ENCODE data around the gene NKAIN1. TPM values are rescaled to one million over a fixed set of nuclear protein-coding genes. Genes with fewer than 3 reads are reported as not detected.

Gene NKAIN1
- total RNA-seq, 2 experiments from 2014 or later = not detected

- H3K9me2 ChIP-seq (ENCODE audit: insufficient read depth, low read length) = no peaks in the 10 kb centered on the region
- POLR2A ChIA-PET = no interaction called here
- CTCF ChIA-PET (ENCODE audit: unreplicated experiment) = no interaction called here
- H3K4me2 ChIP-seq (ENCODE audit: low read length) = no peak overlapping the region
- no peak overlapping the region for H3K4me3 ChIP-seq (ENCODE audit: low read depth, low read length, poor library complexity, severe bottlenecking)
- TF ChIP-seq EZH2phosphoT487 (IDR thresholded peaks at IDR 0.05; ENCODE audit: borderline replicate concordance, low read depth, low read length) = no peak
- no peak for TF ChIP-seq CTCF (conservative IDR thresholded peaks at IDR 0.05; ENCODE audit: low read length)
- intact Hi-C loops (cut with micrococcal nuclease; ENCODE audit: unreplicated experiment) = no loop called here
- H4K20me1 ChIP-seq (ENCODE audit: insufficient read depth, low read length) = no peaks in the 10 kb centered on the region
- no peaks in the 10 kb centered on the region for H3K79me2 ChIP-seq (ENCODE audit: insufficient read depth, low read depth, low read length)
- no peak overlapping the region for H2AFZ ChIP-seq (ENCODE audit: low read length)
- no peaks in the 10 kb centered on the region for H3K36me3 ChIP-seq (ENCODE audit: insufficient read depth, low read length)
- no peaks in the 10 kb centered on the region for H3K9me3 ChIP-seq (ENCODE audit: low read length)
- no peak overlapping the region for H3K27ac ChIP-seq (ENCODE audit: low read depth, low read length, poor library complexity, severe bottlenecking)
- no peak for DNase-seq (ENCODE audit: low spot score)
- no TSS peak for BruUV-seq (replicated peaks)
- H3K4me1 ChIP-seq (ENCODE audit: insufficient read depth, low read length, poor library complexity, severe bottlenecking) = peaks cover 3% of the 10 kb centered on the region
These were observed 69.3 kb downstream of the NKAIN1 start for GRCh38 chr1:31170486-31170735.

- Histone ChIP-seq H4K20me1 (ENCODE audit: insufficient read depth, low read length) (no peaks in the 10 kb centered on the region), H3K4me2 (ENCODE audit: low read length) (no peak overlapping the region), H2AFZ (ENCODE audit: low read length) (no peak overlapping the region), H3K27ac (ENCODE audit: low read depth, low read length, poor library complexity, severe bottlenecking) (no peak overlapping the region), H3K9me3 (ENCODE audit: low read length) (no peaks in the 10 kb centered on the region), H3K36me3 (ENCODE audit: insufficient read depth, low read length) (no peaks in the 10 kb centered on the region), H3K4me3 (ENCODE audit: low read depth, low read length, poor library complexity, severe bottlenecking) (no peak overlapping the region), H3K4me1 (ENCODE audit: insufficient read depth, low read length, poor library complexity, severe bottlenecking) (peaks cover 3% of the 10 kb centered on the region), H3K79me2 (ENCODE audit: insufficient read depth, low read depth, low read length) (no peaks in the 10 kb centered on the region), H3K9me2 (ENCODE audit: insufficient read depth, low read length) (no peaks in the 10 kb centered on the region)
- ChIA-PET POLR2A (no interaction called here), CTCF (ENCODE audit: unreplicated experiment) (no interaction called here)
- no peak for DNase-seq (ENCODE audit: low spot score)
- intact Hi-C loops (cut with micrococcal nuclease; ENCODE audit: unreplicated experiment) = no loop called here
- no TSS peak for BruUV-seq (replicated peaks)
- TF ChIP-seq CTCF (conservative IDR thresholded peaks at IDR 0.05; ENCODE audit: low read length) = no peak
- TF ChIP-seq EZH2phosphoT487 (IDR thresholded peaks at IDR 0.05; ENCODE audit: borderline replicate concordance, low read depth, low read length) = no peak
These were observed 73.2 kb downstream of the NKAIN1 start for GRCh38 chr1:31166462-31166861.

GRCh38 chr1:31164291-31164690 lies 75.4 kb downstream of the NKAIN1 start:
- Histone ChIP-seq H3K4me1 (ENCODE audit: insufficient read depth, low read length, poor library complexity, severe bottlenecking) (no peaks in the 10 kb centered on the region), H3K4me2 (ENCODE audit: low read length) (no peak overlapping the region), H4K20me1 (ENCODE audit: insufficient read depth, low read length) (no peaks in the 10 kb centered on the region), H3K9me3 (ENCODE audit: low read length) (no peaks in the 10 kb centered on the region), H3K4me3 (ENCODE audit: low read depth, low read length, poor library complexity, severe bottlenecking) (no peak overlapping the region), H3K79me2 (ENCODE audit: insufficient read depth, low read depth, low read length) (no peaks in the 10 kb centered on the region), H3K27ac (ENCODE audit: low read depth, low read length, poor library complexity, severe bottlenecking) (no peak overlapping the region), H3K36me3 (ENCODE audit: insufficient read depth, low read length) (no peaks in the 10 kb centered on the region), H2AFZ (ENCODE audit: low read length) (no peak overlapping the region), H3K9me2 (ENCODE audit: insufficient read depth, low read length) (no peaks in the 10 kb centered on the region)
- ChIA-PET POLR2A (interaction anchor here (0.7 kb wide), 1 partner anchor 164 kb away, joined by 3 read pairs; no protein-coding TSS in a partner anchor), CTCF (ENCODE audit: unreplicated experiment) (interaction anchor here (1.4 kb wide), 1 partner anchor 21 kb away, joined by 3 read pairs; no protein-coding TSS in a partner anchor)
- TF ChIP-seq CTCF (conservative IDR thresholded peaks at IDR 0.05; ENCODE audit: low read length) = no peak
- no peak for TF ChIP-seq EZH2phosphoT487 (IDR thresholded peaks at IDR 0.05; ENCODE audit: borderline replicate concordance, low read depth, low read length)
- intact Hi-C loops (cut with micrococcal nuclease; ENCODE audit: unreplicated experiment) = no loop called here
- no peak for DNase-seq (ENCODE audit: low spot score)
- no TSS peak for BruUV-seq (replicated peaks)

Measured in OCI-LY7 (cell line).